ENCODE results near the gene SLC6A18. TPM values are rescaled to one million over a fixed set of nuclear protein-coding genes. Genes with fewer than 3 reads are reported as not detected.

The SLC6A18 gene
- total RNA-seq, result not detected

GRCh38 chr5:1225081-1225480 is at the start of gene SLC6A18:
SLC6A18 (plus strand) TSS chr5:1225381; CDS start chr5:1225478, 97 bp downstream.

GRCh38 chr5:1201327-1202025 is 23.7 kb upstream of the SLC6A18 start, which contains the start of gene SLC6A19:
SLC6A19 (plus strand) TSS chr5:1201595; CDS start chr5:1201651, 56 bp downstream.

GRCh38 chr5:1294835-1295649 is 69.9 kb downstream of the SLC6A18 start, which contains the start of gene TERT:
TERT (minus strand) TSS chr5:1295068; CDS start chr5:1294989, 79 bp downstream.

Other genes with a start within 250 kb of the SLC6A18 start
- gene NKD2, start 216.6 kb upstream of the SLC6A18 start, total RNA-seq, result 18.0 TPM
- 31.1 TPM for gene SLC12A7, start 113.3 kb upstream of the SLC6A18 start, total RNA-seq
- 0.27 TPM for gene SLC6A19, start 23.8 kb upstream of the SLC6A18 start, total RNA-seq
- gene TERT, start 69.7 kb downstream of the SLC6A18 start, total RNA-seq, result 1.8 TPM
- gene CLPTM1L, start 119.7 kb downstream of the SLC6A18 start, total RNA-seq, result 102 TPM
- 2.7 TPM for gene SLC6A3, start 220.1 kb downstream of the SLC6A18 start, total RNA-seq